ENCODE data around the gene TAF4.

The TAF4 gene

GRCh38 chr20:61932711-61933480 is 132.8 kb downstream of the TAF4 start:
- DNase-seq (ENCODE audit: low spot score): no peak

DNA sequence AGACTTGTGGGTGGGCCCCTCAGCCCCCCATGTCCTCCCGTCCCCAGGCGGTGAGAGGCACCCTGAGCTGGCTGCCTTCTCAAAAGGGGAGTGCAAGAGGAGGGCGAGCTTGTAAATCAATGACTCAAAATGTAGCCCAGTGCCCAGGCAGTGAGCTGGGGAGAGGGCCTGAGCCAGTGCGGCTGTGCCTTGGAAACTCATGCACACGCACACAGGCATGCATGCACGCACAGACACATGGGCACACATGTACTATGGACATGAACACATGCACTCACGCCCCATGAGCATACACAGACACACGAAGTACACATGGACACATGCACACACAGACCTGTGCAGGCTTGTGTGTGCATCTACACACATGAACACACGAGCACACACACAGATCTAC is 133.5 kb downstream of the TAF4 start:
- DNase-seq (ENCODE audit: low spot score): no peak

DNA sequence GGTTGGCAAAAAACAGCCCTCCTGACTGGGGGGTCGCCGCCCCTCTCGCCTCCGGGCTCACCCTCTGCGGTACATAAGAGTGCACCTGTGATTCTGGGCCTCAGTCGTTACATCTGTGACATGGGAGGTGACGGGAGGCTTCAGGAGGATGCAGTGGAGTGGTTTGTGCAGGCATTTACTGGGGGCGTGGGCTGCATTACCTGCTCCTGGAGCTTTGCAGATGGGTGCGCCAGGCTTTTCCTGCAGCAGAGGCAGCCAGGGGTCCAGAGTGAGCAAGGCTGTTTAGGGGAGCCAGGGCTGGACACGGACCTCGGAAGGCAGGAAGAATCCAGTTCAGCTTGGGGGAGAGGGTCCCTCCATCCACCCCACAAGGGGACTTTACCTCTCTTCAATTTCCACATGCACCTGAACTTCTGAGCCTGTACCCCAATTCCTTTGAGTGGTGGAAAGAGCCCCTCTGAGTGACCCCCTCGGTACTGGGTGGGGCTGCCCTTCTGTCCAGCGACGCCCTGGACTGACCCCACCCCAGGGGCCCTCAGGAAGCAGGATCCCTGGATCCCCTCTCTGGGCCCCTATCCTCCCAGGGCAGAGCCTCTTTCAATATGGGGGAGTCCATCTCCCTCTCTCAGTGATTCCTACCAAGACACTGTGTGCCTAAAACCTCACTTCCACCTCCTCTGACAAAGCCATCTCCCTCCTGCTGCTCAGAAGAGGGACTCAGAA is 134.0 kb downstream of the TAF4 start:
- no peak for DNase-seq (ENCODE audit: low spot score)

- no peak for DNase-seq (ENCODE audit: low spot score)
Observed at GRCh38 chr20:61930776-61931475, 134.8 kb downstream of the TAF4 start.

- no peak for DNase-seq (ENCODE audit: low spot score)
Observed at GRCh38 chr20:61929971-61930666, 135.6 kb downstream of the TAF4 start.

- no peak for DNase-seq (ENCODE audit: low spot score)
Observed at GRCh38 chr20:61929561-61929960, 136.1 kb downstream of the TAF4 start.

DNA sequence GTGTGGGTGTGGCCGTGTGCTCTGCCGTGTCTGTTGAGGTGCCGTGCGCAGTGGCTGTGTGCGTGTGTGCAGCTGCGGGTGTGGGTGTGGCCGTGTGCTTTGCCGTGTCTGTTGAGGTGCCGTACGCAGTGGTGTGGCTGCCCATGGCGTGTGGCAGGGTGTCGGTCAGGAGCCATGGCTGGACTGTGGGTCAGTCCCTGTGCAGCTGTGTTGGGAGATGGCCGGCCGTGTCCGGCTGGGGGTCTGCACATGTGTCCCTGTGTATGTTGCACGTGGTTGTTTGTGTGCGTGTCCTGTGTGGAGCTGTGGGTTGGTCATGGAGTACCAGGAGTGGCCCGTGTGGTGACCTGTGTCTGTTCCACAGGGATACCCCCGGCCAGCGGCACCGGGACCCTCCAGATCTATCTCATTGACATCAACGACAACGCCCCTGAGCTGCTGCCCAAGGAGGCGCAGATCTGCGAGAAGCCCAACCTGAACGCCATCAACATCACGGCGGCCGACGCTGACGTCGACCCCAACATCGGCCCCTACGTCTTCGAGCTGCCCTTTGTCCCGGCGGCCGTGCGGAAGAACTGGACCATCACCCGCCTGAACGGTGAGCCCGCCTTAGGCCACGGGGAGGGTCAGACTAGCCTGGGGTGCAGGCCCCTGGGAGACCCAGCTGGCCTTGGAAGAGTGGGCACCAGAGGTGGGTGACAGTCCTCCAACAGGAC is 137.7 kb downstream of the TAF4 start:
- DNase-seq (ENCODE audit: low spot score): no peak

GRCh38 chr20:61927193-61927825 is 138.4 kb downstream of the TAF4 start:
- no peak for DNase-seq (ENCODE audit: low spot score)

DNA sequence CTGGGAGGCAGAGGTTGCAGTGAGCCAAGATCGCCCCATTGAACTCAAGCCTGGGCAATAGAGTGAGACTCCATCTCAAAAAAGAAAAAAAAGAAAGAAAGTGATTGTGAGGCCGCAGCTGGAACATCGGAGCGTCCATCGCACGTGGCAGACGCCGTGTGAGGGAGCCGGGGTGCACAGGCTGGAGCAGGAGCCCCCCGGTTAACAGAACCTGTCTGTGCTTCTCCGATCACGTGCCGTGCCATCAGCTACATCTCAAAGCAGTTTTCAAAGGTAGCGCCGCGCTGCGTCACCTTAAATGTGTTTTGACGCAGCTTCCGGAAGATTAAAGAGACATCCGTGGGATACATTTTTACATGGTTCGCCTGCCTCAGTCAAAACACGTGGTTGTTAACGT is 138.9 kb downstream of the TAF4 start:
- no peak for DNase-seq (ENCODE audit: low spot score)

GRCh38 chr20:61926253-61926613 is 139.4 kb downstream of the TAF4 start:
- DNase-seq (ENCODE audit: low spot score): no peak

DNA sequence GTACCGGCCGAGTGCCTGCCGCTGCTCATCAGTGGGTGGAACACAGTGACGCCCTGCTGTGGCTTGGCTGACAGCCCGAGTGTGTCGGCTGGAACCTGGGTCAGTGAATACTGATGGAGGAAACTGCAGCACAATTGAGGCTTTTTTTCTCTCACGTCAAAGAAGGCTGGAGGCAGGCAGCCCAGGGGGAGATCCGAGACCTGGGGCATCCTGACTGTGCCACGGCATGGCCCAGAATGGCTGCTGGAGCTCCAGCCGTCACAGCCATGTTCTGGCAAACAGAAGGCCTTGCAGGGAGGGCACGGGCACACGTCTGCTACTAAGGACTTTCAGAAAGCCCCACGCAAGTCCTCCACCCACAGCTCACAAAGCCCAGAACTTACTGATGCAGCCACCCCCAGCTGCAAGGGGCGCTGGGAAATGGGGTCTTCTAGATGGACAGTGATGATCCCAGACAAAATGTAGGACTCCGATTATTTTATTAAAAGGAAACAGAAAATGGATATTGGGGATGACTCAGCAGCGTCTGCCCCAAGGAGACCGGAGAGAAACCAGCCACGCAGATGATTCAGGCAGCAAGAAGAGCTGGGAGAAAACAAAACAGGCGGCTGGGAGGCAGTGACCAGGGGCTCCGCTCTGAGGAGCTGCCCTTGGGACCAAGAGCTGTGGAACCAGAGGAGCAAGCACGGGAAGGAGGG is 140.0 kb downstream of the TAF4 start:
- no peak for DNase-seq (ENCODE audit: low spot score)

DNA sequence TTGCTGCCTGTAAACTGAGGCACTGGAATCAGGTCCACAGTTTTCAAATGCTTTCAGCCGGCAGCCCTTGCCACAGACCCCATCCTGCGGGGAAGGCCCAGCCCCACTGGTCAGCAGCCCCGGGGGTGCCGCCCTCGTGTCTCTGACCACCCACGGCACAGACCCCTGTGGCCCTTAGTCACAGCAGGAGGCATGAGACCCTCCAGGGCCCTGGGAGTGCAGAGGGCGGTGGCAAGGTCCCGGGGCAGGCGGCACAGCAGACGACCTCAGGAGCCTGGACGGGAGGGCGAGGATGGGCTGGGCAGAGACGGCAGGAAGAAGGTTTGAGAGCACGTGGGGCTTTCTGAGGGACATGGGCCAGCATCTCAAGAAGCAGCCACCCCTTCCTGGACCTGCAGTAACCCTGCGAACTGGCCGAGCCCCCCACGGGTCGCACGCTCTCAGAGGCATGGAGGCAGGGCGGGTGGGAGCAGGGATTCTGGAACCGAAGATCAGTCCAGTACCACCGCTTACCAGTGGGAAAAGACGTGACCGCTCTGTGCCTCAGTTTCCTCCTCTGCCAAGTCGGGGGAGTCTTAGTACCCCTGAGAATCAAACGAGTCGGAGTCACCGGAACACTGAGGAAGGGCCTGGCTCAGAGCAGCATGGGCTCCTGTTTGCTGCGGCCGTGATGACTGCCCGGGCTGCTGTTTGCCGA is 140.7 kb downstream of the TAF4 start:
- DNase-seq (ENCODE audit: low spot score): no peak

Data from CD4-positive, alpha-beta T cell treated with Interleukin-2 at 100 ng/mL for 4 hours (primary cell).